HPDE6-E6E7 (cell line): Measurements from ENCODE around the gene SLC25A31.

Experiments
- DNase-seq: peaks from one replicate; pipeline ENCODE4 v3.0.0; 2011; ENCODE audit warnings: missing footprints; ENCODE audit errors: extremely low spot score

The SLC25A31 gene

GRCh38 chr4:127777487-127777886 is 47.3 kb downstream of the SLC25A31 start:
- DNase-seq = no peak

- no peak for DNase-seq
These were observed 47.9 kb downstream of the SLC25A31 start for GRCh38 chr4:127778102-127778501.

- no peak for DNase-seq
These were observed 50.4 kb downstream of the SLC25A31 start for GRCh38 chr4:127780598-127780997.

- DNase-seq = peak; percentile 41
These were observed 51.3 kb downstream of the SLC25A31 start for GRCh38 chr4:127781300-127782024.

- peak; percentile 80 for DNase-seq
These were observed 51.8 kb downstream of the SLC25A31 start for GRCh38 chr4:127782025-127782274.

- peak; percentile 47 for DNase-seq
These were observed 52.2 kb downstream of the SLC25A31 start, which contains the start of gene HSPA4L for GRCh38 chr4:127782275-127783025. Gene HSPA4L (plus strand): TSS chr4:127782322. CDS start chr4:127782551, 229 bp downstream.

GRCh38 chr4:127783026-127783769 is 53.0 kb downstream of the SLC25A31 start:
- peak; percentile 86 for DNase-seq

GRCh38 chr4:127783955-127784770 is 54.0 kb downstream of the SLC25A31 start:
- DNase-seq = no peak

- no peak for DNase-seq
These were observed 58.3 kb downstream of the SLC25A31 start for GRCh38 chr4:127788517-127788916.

- DNase-seq = no peak
These were observed 61.2 kb downstream of the SLC25A31 start for GRCh38 chr4:127791391-127791790.

- no peak for DNase-seq
These were observed 63.3 kb downstream of the SLC25A31 start for GRCh38 chr4:127793528-127793927.

- no peak for DNase-seq
These were observed 69.5 kb downstream of the SLC25A31 start for GRCh38 chr4:127799711-127800110.

- no peak for DNase-seq
These were observed 79.1 kb downstream of the SLC25A31 start for GRCh38 chr4:127809173-127809800.

GRCh38 chr4:127810551-127810950 is 80.4 kb downstream of the SLC25A31 start:
- DNase-seq = no peak

- no peak for DNase-seq
These were observed 92.2 kb downstream of the SLC25A31 start for GRCh38 chr4:127822430-127822829.
